PC-9 (cell line): ENCODE measurements around the gene DELE1.

ENCODE experiments used
- CTCF ChIP-seq: fragments of 200-600 bp; sonication (generic); conservative IDR thresholded peaks from 2 replicates; pipeline ENCODE4 v1.6.1; 2017; ENCODE audit warnings: mixed run types, antibody characterized with exemption, mild to moderate bottlenecking, moderate library complexity
- EZH2 ChIP-seq: fragments of 200-600 bp; sonication (generic); IDR thresholded peaks from 2 replicates; pipeline ENCODE4 v1.8.0; 2017; ENCODE audit warnings: antibody characterized with exemption, low read depth

GRCh38 chr5:141883892-141884318, 39.8 kb upstream of the DELE1 start:
- no peak for TF ChIP-seq CTCF
- no peak for TF ChIP-seq EZH2
